B cell (primary cell): ENCODE results near the gene APOL6. TPM values are rescaled to one million over a fixed set of nuclear protein-coding genes. Genes with fewer than 3 reads are reported as not detected.

Experiments
- ATAC-seq: fragments of 200-7000 bp; cut with Tn5 transposase; one replicate; pipeline ENCODE4 v1.10.0; 2021; ENCODE audit warnings: low read depth, mild to moderate bottlenecking, moderate number of reproducible peaks, moderate library complexity
- CTCF ChIA-PET: fragments of 350-600 bp; sonication (Branson Sonifier 250); formaldehyde crosslinking; loops from one replicate; lab custom pipeline; 2021; ENCODE audit warnings: antibody characterized with exemption, inconsistent platforms; lab: Charles Lee
- POLR2A ChIA-PET: fragments of 350-600 bp; sonication (Branson Sonifier 250); formaldehyde crosslinking; loops from one replicate; lab custom pipeline; 2021; ENCODE audit warnings: antibody characterized with exemption; lab: Charles Lee
- DNase-seq: peaks from one replicate; pipeline ENCODE4 v3.0.0; 2013
- H2AFZ ChIP-seq: 2 replicates; pipeline ENCODE4 v1.6.1; 2012; ENCODE audit warnings: mild to moderate bottlenecking, low read depth, low read length; ENCODE audit not compliant: insufficient read depth, poor library complexity, severe bottlenecking
- H3K27ac ChIP-seq, 2 donors: 1 replicate in 1 of 2; 2 replicates in 1 of 2; pipeline ENCODE4 v1.5.1; 2012 to 2013; ENCODE audit warnings: low read length in 2 of 2, mild to moderate bottlenecking in 2 of 2, moderate library complexity in 1 of 2
- H3K27me3 ChIP-seq, 4 experiments: fragments of 200-600 bp in 1 of 4; sonication (generic) in 1 of 4; replicated peaks in 1 of 4; 1 replicate in 2 of 4; 2 replicates in 2 of 4; pipeline versions ENCODE4 v1.6.1 to v1.7.0; 2013 to 2016; ENCODE audit warnings: low read length in 3 of 4, mild to moderate bottlenecking in 2 of 4, mixed read lengths in 1 of 4, moderate library complexity in 1 of 4; ENCODE audit not compliant: insufficient read depth in 4 of 4, control insufficient read depth in 3 of 4; ENCODE audit errors: control extremely low read depth in 1 of 4
- H3K36me3 ChIP-seq, 2 experiments: replicated peaks in 1 of 2; 1 replicate in 1 of 2; 2 replicates in 1 of 2; pipeline versions ENCODE4 v1.6.1 to v1.7.1; 2013; ENCODE audit warnings: low read length in 1 of 2; ENCODE audit not compliant: insufficient read depth in 2 of 2, control insufficient read depth in 1 of 2; ENCODE audit errors: control extremely low read depth in 1 of 2, extremely low read depth in 1 of 2
- H3K4me1 ChIP-seq, 2 donors: fragments of 200-600 bp in 1 of 2; sonication (generic) in 1 of 2; 1 replicate in 1 of 2; 2 replicates in 1 of 2; pipeline versions ENCODE4 v1.5.1 to v1.6.1; 2013 to 2017; ENCODE audit warnings: low read length in 2 of 2; ENCODE audit not compliant: control insufficient read depth in 2 of 2, insufficient read depth in 2 of 2
- H3K4me2 ChIP-seq: replicated peaks from 2 replicates; pipeline ENCODE3; 2012; ENCODE audit warnings: mild to moderate bottlenecking, low read depth, low read length; ENCODE audit not compliant: poor library complexity, severe bottlenecking
- H3K4me3 ChIP-seq, 5 experiments: fragments of 200-600 bp in 1 of 5; sonication (generic) in 1 of 5; 1 replicate in 3 of 5; 2 replicates in 2 of 5; pipeline versions ENCODE4 v1.5.1 to v1.7.0; 2011 to 2016; ENCODE audit warnings: low read length in 4 of 5, mild to moderate bottlenecking in 4 of 5, low read depth in 2 of 5, control low read depth in 1 of 5, moderate library complexity in 1 of 5; ENCODE audit not compliant: insufficient read depth in 1 of 5; ENCODE audit errors: control extremely low read depth in 1 of 5, extremely low read depth in 1 of 5
- H3K79me2 ChIP-seq: fragments of 200-600 bp; sonication (generic); one replicate; pipeline ENCODE4 v1.6.0; 2016; ENCODE audit warnings: low read length; ENCODE audit not compliant: control insufficient read depth, insufficient read depth
- H3K9ac ChIP-seq: fragments of 200-600 bp; sonication (generic); 2 replicates; pipeline ENCODE4 v1.6.1; 2017; ENCODE audit warnings: mild to moderate bottlenecking, low read length, moderate library complexity
- H3K9me3 ChIP-seq, 3 donors: one replicate each; pipeline versions ENCODE4 v1.6.1 to v1.7.1; 2013; ENCODE audit warnings: low read length in 2 of 3; ENCODE audit not compliant: control insufficient read depth in 2 of 3, insufficient read depth in 1 of 3; ENCODE audit errors: control extremely low read depth in 1 of 3
- H4K20me1 ChIP-seq: 2 replicates; pipeline ENCODE4 v1.6.0; 2012; ENCODE audit warnings: mild to moderate bottlenecking, low read length; ENCODE audit not compliant: insufficient read depth, control insufficient read depth, poor library complexity, severe bottlenecking
- H3K27ac Mint-ChIP-seq: one replicate; pipeline ENCODE4 v1.8.0; 2021; ENCODE audit warnings: mixed read lengths
- H3K27me3 Mint-ChIP-seq: one replicate; pipeline ENCODE4 v1.8.0; 2021; ENCODE audit warnings: mixed read lengths
- H3K4me1 Mint-ChIP-seq: one replicate; pipeline ENCODE4 v1.8.0; 2021; ENCODE audit warnings: mixed read lengths
- H3K4me3 Mint-ChIP-seq: one replicate; pipeline ENCODE4 v1.8.0; 2021; ENCODE audit warnings: mixed read lengths
- H3K9me3 Mint-ChIP-seq: one replicate; pipeline ENCODE4 v1.8.0; 2022; ENCODE audit warnings: mixed read lengths; ENCODE audit not compliant: insufficient read depth
- EZH2 ChIP-seq: IDR thresholded peaks from 2 replicates; pipeline ENCODE4 v1.6.1; 2012; ENCODE audit warnings: borderline replicate concordance, low read depth, mild to moderate bottlenecking, moderate library complexity, low read length; ENCODE audit not compliant: insufficient read depth, poor library complexity, severe bottlenecking
- WGBS: methylation state at CpG from one replicate; pipeline ENCODE4 v1.1.5; 2013; ENCODE audit warnings: missing lambda C conversion rate; ENCODE audit not compliant: insufficient coverage; 5-methylcytosine and 5-hydroxymethylcytosine counted together
- intact Hi-C: fragments of 100-400 bp; cut with micrococcal nuclease; formaldehyde crosslinking; loops from one replicate; pipeline ENCODE4 v1.10.0; 2022
- polyA minus RNA-seq: library from RNA; depleted of rRNA, polyadenylated mRNA; stranded (reverse); fragments of >200 nt; gene quantifications from 2 replicates; pipeline ENCODE4 v1.2.3, GENCODE V29; 2012
- polyA plus RNA-seq: library from polyadenylated mRNA; depleted of rRNA; stranded (reverse); fragments of >200 nt; gene quantifications from 2 replicates; pipeline ENCODE4 v1.2.3, GENCODE V29; 2012
- total RNA-seq, 2 donors: library from RNA; stranded (reverse); fragments of 120-200 nt in 1 of 2; gene quantifications; 1 replicate in 1 of 2; 2 replicates in 1 of 2; pipeline versions ENCODE4 v1.2.3 to v1.2.4, GENCODE V29; 2013 to 2022
- TF ChIP-seq, protein P1 (sequence below): fragments of 200-600 bp; IDR thresholded peaks from one replicate; pipeline ENCODE4 v1.8.0; 2022; ENCODE audit warnings: antibody characterized with exemption, mild to moderate bottlenecking

The APOL6 gene, protein sequence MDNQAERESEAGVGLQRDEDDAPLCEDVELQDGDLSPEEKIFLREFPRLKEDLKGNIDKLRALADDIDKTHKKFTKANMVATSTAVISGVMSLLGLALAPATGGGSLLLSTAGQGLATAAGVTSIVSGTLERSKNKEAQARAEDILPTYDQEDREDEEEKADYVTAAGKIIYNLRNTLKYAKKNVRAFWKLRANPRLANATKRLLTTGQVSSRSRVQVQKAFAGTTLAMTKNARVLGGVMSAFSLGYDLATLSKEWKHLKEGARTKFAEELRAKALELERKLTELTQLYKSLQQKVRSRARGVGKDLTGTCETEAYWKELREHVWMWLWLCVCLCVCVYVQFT
- total RNA-seq (7.0 and 7.7 TPM in 2 replicates), polyA plus RNA-seq (2.3 and 3.0 TPM in 2 replicates), polyA minus RNA-seq (5.0 and 5.7 TPM in 2 replicates)
- total RNA-seq (2013), result 12.1 TPM

DNA sequence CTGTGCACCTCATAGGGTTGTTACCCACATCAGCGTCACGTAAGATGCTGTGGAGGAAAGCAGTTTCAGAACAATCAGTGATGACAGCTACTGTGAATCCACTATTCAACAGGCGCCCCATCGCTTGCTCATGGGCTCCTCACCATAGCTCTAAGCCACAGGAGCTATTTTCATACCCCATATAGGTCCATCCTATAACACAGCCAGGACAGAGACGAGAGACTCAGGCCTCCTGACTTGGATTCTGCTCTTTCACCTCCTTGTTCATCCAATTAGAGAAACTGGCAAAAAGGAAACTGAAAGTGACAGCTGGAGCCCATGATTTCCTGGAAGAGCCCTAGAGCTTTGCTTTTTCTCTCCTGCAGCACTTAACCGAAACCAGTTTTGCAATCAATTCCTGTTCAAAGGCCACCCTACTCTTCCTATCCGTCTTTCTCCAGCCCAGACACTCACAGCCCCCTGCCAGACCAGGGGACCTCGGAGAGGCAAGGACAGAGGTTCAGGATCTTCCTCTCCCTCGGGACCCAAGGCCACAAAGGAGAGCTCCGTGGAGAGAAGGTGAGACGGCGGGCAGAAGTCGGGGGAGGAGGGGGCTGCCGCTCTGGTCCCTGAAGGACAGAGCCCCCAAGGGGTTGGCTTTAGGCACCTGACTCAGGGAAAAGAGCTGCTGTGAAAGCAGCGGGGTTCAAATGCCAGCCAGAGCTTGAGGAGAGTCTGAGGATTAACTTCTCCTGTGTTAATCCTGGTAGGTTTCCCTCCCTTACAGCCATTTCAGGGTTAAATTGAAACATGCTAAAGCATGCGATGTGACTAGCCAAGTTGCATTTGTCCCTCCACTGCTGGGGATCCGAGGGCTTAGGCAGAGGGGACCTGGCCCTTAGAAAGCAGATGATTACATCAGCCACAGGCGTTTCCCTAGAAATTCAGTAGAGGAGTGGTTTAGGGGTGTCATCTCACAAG is at the start of gene APOL6:
Gene APOL6, plus strand, starts transcription at position 381 of the 960 bp plus-strand sequence. CDS start 7,980 bp downstream, outside the sequence.
- TF ChIP-seq EZH2, result no peak
- TF ChIP-seq, protein P1, sequence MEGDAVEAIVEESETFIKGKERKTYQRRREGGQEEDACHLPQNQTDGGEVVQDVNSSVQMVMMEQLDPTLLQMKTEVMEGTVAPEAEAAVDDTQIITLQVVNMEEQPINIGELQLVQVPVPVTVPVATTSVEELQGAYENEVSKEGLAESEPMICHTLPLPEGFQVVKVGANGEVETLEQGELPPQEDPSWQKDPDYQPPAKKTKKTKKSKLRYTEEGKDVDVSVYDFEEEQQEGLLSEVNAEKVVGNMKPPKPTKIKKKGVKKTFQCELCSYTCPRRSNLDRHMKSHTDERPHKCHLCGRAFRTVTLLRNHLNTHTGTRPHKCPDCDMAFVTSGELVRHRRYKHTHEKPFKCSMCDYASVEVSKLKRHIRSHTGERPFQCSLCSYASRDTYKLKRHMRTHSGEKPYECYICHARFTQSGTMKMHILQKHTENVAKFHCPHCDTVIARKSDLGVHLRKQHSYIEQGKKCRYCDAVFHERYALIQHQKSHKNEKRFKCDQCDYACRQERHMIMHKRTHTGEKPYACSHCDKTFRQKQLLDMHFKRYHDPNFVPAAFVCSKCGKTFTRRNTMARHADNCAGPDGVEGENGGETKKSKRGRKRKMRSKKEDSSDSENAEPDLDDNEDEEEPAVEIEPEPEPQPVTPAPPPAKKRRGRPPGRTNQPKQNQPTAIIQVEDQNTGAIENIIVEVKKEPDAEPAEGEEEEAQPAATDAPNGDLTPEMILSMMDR, result no peak
- Mint-ChIP-seq H3K27me3 (no peaks in the 10 kb centered on the region), H3K9me3 (peaks cover 2% of the 10 kb centered on the region), H3K27ac (peak within 1 kb of the TSS; percentile 97), H3K4me3 (peak within 1 kb of the TSS; percentile 100), H3K4me1 (peaks cover 37% of the 10 kb centered on the region)
- H3K4me2 ChIP-seq, result peak within 1 kb of the TSS; percentile 84
- peaks cover 24 to 29% of the 10 kb centered on the region in 2 donors for H3K4me1 ChIP-seq
- H3K9me3 ChIP-seq, result peaks cover 0 to 3% (median 0%) of the 10 kb centered on the region in 3 donors
- peak within 1 kb of the TSS; percentile 78 for H3K9ac ChIP-seq
- H3K79me2 ChIP-seq, result peaks cover 26% of the 10 kb centered on the region
- H3K4me3 ChIP-seq, result peak within 1 kb of the TSS; percentile 55 to 86 (median 74)
- H2AFZ ChIP-seq, result peak within 1 kb of the TSS; percentile 89
- ATAC-seq, result peak; percentile 65
- under 1% methylated on average over 14 of the region's 18 CpGs for WGBS
- intact Hi-C loops, result no loop called here
- peak within 1 kb of the TSS; percentile 69 to 79 for H3K27ac ChIP-seq
- DNase-seq, result peak; percentile 69
- no peaks in the 10 kb centered on the region for H3K27me3 ChIP-seq
- no peaks in the 10 kb centered on the region for H4K20me1 ChIP-seq
- POLR2A ChIA-PET, result interaction anchor here (0.6 kb wide), 1 partner anchor 166 kb away, joined by 10 read pairs; no protein-coding TSS in a partner anchor
- CTCF ChIA-PET, result interaction anchor here (0.9 to 1.0 kb wide), 3 partner anchors 21 to 512 kb away, joined by 3 to 5 read pairs (median 3); partner anchors contain the start of genes APOL3 and TOM1
- no peaks in the 10 kb centered on the region for H3K36me3 ChIP-seq
